Measurements from ENCODE around the gene TMEM222.

The TMEM222 gene

GRCh38 chr1:27351541-27352107, 29.7 kb downstream of the TMEM222 start:
- no peak for DNase-seq (ENCODE audit: low read depth)
- no peak overlapping the region for H3K4me3 ChIP-seq (ENCODE audit: low read depth, low read length)
- TF ChIP-seq, protein P1, sequence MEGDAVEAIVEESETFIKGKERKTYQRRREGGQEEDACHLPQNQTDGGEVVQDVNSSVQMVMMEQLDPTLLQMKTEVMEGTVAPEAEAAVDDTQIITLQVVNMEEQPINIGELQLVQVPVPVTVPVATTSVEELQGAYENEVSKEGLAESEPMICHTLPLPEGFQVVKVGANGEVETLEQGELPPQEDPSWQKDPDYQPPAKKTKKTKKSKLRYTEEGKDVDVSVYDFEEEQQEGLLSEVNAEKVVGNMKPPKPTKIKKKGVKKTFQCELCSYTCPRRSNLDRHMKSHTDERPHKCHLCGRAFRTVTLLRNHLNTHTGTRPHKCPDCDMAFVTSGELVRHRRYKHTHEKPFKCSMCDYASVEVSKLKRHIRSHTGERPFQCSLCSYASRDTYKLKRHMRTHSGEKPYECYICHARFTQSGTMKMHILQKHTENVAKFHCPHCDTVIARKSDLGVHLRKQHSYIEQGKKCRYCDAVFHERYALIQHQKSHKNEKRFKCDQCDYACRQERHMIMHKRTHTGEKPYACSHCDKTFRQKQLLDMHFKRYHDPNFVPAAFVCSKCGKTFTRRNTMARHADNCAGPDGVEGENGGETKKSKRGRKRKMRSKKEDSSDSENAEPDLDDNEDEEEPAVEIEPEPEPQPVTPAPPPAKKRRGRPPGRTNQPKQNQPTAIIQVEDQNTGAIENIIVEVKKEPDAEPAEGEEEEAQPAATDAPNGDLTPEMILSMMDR (IDR thresholded peaks at IDR 0.05; ENCODE audit: control insufficient read depth, extremely low read depth, insufficient read depth), result no peak

- TF ChIP-seq, protein P1 (IDR thresholded peaks at IDR 0.05; ENCODE audit: control insufficient read depth, extremely low read depth, insufficient read depth), result no peak
- H3K4me3 ChIP-seq (ENCODE audit: low read depth, low read length), result no peak overlapping the region
- DNase-seq (ENCODE audit: low read depth), result no peak
These were observed 31.2 kb downstream of the TMEM222 start for GRCh38 chr1:27353166-27353565.

DNA sequence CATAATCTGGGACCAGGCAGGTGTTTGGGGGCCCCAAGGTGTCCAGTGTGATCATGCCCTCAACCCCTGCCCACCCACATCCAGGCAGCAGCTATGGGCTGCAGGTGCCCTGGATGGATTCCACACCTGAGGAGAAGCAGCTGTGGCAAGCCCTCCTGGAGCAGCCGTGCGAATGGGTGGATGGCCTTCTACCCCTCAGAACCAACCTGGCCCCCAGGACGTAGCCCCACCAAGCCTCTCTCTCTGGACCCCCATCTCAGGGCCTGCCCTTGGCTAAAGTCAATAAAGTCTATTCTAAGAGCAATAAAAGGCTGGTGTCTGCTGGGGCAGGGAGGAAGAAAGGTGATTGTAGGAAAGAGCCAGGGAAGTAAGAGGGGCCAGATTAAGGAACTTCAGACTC, 31.7 kb downstream of the TMEM222 start:
- DNase-seq (ENCODE audit: low read depth), result no peak
- TF ChIP-seq, protein P1 (IDR thresholded peaks at IDR 0.05; ENCODE audit: control insufficient read depth, extremely low read depth, insufficient read depth), result no peak
- H3K4me3 ChIP-seq (ENCODE audit: low read depth, low read length), result no peak overlapping the region

- DNase-seq (ENCODE audit: low read depth), result no peak
- H3K4me3 ChIP-seq (ENCODE audit: low read depth, low read length), result no peak overlapping the region
- TF ChIP-seq, protein P1 (IDR thresholded peaks at IDR 0.05; ENCODE audit: control insufficient read depth, extremely low read depth, insufficient read depth), result no peak
These were observed 33.7 kb downstream of the TMEM222 start for GRCh38 chr1:27355683-27356082.

- no peak for DNase-seq (ENCODE audit: low read depth)
- TF ChIP-seq, protein P1 (IDR thresholded peaks at IDR 0.05; ENCODE audit: control insufficient read depth, extremely low read depth, insufficient read depth), result no peak
- H3K4me3 ChIP-seq (ENCODE audit: low read depth, low read length), result no peak overlapping the region
These were observed 34.3 kb downstream of the TMEM222 start for GRCh38 chr1:27356277-27356618.

- TF ChIP-seq, protein P1 (IDR thresholded peaks at IDR 0.05; ENCODE audit: control insufficient read depth, extremely low read depth, insufficient read depth), result no peak
- no peak for DNase-seq (ENCODE audit: low read depth)
- no peak overlapping the region for H3K4me3 ChIP-seq (ENCODE audit: low read depth, low read length)
These were observed 34.8 kb downstream of the TMEM222 start for GRCh38 chr1:27356619-27357280.

All from LNCaP clone FGC (cell line).